Activated CD4-positive, alpha-beta T cell treated with anti-CD3 and anti-CD28 coated beads for 24 hours (primary cell): ENCODE data around the gene CELA1.
A peak's percentile ranks its signal among the peaks of the same experiment; 100 is the strongest.

ENCODE experiments used
- DNase-seq, 2 donors: peaks; one replicate each; pipeline ENCODE4 v3.0.0-alpha.2; 2020; ENCODE audit warnings: low read depth in 2 of 2

Gene CELA1

DNA sequence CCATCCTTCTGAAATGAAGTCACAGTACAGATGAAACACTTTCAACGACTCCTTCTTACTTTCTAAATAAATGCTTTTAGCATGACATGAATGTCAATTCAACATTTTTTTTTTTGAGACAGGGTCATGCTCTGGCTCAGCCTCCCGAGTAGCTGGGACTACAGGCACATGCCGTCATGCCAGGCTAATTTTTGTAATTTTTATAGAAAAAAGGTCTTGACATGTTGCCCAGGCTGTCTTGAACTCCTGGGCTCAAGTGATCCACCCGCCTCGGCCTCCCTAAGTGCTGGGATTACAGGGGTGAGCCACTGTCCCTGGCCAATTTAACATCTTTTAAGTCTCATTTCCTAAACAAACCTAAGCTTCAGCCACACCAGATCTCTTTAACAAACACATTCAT, 28.4 kb upstream of the CELA1 start:
- no peak for DNase-seq

DNA sequence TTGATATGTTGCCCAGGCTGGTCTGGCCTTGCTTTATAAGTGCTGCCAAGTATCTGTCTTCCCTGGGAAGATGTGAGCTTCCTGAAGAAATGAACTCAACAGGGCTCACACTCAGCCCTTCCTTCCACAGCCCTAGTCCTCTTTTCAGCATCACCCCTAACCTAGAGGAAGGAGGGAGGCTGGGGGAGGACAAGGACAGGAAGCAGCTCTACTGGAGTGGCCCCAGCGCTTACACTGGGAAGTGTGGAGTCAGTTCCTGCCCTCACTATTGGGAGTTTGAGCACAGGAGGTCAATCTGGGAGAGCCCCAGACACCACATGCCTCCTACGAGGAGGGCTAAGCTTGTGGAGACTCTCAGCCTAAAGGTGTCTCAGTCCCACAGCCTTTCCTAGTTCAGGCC, 27.9 kb upstream of the CELA1 start:
- DNase-seq, result no peak

DNA sequence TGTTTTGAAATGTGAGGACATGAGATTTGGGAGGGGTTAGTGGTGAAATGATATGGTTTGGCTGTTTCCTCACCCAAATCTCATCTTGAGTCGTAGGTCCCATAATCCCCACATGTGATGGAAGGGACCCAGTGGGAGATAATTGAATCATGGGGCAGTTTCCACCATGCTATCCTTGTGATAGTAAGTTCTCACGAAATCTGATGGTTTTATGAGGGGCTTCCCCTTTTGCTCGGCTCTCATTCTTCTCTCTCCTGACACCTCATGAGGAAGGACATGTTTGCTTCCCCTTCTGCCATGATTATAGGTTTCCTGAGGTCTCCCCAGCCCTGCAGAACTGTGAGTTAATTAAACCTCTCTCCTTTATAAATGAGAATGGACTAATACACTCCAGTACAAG, 26.7 kb upstream of the CELA1 start:
- no peak for DNase-seq

DNA sequence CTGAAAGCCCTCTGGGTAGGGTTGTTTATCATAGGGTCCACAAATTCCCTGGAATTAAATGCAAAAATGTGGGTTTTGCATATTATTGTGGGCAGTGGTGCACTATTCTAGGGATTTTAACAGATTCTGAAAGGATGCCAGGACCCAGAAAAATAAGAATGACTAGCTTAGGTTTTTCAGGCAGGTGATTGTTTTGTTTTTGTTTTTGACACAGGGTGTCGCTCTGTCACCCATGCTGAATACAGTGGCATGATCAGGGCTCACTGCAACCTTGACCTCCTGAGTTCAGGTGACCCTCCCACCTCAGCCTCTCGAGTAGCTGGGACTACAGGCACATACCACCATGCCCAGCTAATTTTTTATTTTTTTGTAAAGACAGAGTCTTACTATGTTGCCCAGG, 25.5 kb upstream of the CELA1 start:
- no peak for DNase-seq

DNA sequence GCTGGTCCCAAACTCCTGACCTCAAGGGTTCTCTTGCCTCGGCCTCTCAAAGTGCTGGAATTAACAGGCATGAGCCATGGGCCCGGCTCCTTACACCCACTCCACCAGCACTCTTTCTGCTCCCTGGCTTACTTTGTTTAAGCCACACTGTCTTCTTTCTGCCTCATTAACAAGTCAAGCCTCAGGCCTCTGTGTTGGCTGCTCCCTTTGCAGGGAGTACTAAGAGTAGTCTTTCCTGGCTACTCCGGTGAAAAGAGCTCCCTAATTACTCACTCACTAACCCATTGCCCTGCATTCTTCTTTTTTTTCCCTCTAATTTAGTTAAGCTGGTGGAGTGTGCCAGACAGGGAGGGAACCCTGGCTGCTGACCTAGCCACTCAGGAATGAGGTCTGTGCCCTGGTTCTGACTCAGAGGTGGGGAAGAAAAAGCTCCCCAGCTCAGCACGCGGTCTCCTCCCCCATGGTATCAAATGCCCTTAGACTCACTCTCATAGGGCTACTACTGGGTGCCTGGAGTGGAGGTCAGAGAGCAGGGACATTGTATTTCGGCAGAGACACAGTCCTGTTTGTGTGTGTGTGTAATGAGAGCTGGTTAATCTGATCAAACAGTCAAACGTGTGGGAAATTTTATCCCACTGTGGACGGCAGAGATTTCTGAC, 24.9 kb upstream of the CELA1 start:
- DNase-seq, result no peak

DNA sequence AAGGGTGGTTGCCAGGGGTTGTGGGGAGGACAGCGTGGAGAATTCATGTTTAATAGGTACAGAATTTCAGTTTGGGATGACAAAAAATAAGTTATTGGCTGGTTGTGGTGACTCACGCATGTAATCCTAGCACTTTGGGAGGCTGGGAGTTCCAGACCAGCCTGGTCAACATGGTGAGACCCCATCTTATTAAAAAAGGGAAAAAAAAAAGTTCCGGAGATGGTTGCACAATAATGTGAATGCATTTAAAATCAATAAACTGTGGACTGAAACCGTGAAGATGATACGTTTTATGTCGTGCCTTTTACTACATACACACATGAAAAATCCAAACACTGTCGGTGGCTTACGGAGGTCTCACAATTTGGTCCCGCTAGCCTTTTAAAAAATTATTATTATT, 24.2 kb upstream of the CELA1 start:
- no peak for DNase-seq

DNA sequence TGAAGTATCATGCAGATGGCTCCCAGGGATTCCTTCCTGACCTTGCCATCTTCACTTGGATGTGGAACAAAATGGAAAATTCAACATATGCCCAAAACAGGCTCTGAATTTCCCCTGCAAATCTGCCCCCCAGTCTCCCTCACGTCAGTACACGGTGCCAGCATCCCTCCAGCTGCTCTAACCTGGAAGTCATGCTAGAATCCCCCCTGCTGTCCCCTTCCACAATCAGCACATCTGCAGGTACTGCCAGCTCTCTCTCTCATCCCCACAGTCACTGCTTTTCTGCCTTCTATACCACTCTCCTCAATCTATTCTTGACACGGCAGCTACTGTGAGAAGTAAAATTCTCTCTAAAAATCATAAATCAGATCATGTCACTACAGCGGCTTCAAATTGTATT, 23.1 kb upstream of the CELA1 start:
- DNase-seq, result no peak

DNA sequence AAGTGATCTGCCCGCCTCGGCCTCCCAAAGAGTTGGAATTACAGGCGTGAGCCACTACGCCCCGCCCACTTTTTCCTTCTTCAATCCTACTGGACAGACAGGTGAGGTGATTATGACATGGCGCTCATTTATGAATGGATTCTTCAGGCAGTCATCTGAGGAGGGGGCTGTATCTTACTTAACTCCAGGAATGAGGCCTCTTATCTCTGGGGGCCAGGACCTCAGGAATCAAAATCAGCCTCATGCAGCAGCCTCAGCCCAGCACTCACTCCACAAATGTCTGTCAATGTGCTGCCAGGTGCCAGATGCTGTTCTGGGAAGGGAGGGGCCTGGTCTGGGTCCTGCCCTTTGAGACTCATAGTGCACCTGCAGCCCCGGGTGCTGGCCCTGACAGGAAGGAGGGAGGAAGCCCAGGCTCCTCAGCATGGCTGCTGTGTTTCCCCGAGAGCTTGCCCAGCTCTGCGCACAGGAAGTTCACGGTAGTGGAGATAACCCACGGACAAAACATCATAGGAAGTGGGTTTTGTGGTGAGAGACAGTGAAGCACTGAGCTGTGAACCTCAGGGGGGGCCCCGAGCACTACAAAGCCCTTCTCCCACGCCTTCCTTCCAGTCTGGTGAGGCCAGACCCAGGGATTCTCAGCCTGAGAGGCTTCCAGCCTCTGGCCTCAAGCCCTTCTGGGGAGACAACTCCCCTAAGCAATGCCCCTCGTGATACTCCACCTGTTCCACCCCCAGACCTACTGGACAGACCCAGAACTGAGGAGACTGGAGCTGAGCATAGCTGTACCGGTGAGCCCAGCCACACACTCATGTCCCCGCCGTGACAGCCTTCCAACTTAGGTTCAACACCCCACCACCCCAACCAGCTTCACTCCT, 22.4 kb upstream of the CELA1 start:
- DNase-seq, result peak; percentile 69 to 70

DNA sequence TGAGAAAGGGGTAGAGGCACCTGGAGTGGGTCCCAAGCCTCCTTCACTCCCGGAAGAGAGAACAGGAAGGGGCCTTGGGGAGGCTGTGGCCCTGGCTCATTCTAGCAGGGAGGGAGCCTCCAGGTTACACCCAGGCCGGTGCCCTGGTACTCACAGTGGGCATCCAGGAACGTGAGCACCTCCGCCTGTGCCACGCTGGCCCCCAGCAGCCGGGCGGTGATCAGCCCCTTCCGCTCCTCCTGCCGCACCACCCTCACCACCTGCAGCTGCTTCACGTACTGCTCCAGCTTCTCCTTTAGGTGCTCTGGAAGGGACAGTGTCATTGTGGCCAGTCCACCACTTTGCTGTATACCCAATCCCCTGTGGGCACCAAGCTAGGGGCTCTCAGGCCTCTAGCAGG, 18.8 kb upstream of the CELA1 start:
- DNase-seq, result no peak

DNA sequence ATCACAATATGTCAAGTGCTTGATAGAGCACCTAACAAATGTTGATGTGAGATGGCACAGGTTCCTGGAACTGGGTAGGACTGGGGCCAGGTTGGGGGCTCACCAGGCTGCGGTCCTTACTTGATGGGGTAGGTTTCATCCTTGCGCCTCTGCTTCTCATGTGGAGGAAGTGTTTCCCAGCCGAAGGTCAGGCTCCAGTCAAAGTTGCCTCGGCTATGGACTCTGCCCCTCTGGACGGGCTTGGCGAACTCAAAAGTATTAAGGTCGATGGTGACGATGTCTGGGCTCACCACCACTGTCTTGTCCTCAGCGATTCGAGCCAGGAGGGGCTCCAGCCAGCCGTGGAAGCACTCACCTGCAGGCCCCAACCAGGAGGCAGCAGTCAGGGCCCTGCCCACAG, 17.5 kb upstream of the CELA1 start:
- no peak for DNase-seq

DNA sequence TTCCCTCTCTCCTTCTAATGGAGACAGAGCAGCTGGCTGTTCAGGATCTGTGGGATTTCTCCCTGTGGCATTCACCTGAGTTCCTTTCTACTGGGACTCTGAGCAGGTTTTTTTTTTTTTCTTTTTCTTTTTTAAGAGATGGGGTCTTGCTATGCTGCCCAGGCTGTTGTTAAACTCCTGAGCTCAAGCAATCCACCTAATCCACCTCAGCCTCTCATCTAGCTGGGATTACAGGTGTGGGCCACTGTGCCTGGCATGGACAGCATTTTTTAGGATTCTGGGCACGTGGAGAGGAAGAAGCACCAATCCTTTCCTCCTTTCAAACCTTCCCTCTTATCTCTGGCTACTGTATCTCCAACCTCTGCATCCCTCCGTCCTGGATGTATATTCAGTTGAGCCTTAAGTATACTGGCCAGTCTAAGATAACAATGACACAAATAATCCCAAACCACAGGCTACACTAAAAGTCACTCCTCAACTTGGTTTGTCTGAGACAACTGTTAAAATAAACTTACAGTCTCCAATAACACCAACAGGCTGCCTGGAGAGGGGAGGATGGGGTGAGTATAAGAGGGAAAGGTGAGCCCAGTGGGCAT, 16.4 kb upstream of the CELA1 start:
- no peak for DNase-seq

DNA sequence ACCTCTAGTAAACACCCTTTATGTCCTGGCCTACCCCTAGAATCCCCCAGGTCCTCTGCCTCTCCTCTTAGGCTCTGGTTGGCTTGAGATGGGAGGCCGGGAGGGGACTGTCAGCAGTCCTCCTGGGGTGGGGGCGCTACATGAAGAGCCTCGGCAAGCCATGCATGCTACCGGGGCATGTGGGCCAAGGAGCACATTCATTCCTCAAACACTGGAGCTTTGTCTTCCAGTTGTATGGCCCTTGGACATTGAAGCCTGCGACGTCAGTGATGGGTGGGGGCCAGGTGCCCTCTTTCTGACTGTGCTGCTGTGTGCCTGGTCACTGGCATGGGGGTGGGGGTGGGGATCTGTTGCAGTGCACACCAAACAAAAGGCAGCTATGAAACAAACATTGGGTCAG, 15.8 kb upstream of the CELA1 start:
- DNase-seq, result no peak

DNA sequence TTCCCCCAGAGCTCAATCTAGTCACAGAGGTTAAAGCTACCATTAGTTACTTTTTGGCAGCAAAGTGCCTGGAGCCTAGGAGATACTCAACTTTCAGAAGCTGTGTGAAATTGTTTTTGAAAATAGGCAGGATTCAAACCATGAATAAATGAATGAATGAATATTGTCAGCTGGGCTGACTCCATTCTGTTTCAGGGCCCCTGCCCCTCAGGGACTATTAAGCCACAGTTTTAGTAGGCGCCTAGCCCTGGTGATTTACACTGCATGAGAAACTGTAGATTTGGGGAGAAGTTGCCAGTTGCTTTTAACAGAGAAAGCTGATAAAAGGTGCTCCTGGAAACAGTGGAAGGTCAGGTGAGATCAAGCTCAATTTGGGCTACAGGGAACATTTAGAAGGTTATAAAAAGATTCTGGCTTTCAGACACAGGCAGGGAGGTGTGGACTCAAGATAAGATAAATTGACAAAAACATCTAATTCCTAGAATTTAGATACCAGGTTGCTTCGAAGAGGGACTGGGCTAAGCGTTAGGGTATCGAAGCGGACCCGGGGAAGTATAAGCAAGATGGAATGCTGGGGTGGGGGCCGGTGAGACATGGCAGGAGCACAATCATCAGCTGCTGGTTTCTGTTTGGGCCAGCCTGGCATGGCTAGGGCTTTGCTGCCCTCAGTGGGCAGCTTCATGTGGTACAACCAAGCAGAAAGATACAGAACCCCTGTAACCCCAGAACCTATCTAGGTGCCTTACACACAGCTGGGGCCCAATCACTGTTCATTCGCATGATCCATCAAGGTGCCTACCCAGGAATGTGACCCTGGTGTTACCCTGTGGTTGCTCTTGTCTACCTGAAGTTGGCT, 14.9 kb upstream of the CELA1 start:
- no peak for DNase-seq

DNA sequence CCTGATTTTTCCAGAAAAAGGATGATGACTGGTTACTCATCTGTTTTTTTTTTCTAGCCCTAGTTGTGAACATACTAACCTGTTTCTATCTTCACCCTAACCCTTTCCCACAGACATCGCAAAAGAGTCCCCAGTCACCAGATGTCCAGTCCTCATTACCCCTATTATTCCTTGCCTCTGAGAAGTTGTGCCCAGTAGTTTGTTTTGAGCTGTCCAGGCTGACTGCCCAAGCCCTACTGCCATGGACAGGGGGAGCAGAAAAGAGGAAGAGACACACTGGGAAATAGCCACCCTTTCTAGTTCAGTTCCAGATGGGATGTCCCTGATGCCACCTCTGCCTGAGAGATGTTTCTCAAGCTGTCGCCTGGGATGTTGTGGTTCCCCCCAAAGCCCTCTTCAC, 13.8 kb upstream of the CELA1 start:
- DNase-seq, result no peak

DNA sequence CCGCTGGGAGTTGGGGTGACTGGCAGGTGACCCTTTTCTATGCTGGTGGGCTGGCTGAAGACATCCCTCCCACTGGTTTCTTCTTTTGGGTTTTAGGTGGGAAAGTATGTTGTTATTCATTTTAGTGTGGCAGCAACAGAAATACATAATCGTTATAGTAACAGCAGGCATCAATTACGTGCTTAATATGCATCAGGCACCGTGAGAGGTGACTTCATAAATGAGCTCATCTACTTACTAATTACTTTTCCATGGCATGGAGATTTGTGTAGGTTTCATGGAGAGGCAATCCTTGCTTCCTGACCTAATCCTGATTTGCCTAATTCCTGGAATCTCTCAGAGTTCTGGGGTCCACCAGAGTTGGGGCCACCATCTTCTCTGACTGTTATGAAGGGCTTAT, 13.4 kb upstream of the CELA1 start:
- no peak for DNase-seq

DNA sequence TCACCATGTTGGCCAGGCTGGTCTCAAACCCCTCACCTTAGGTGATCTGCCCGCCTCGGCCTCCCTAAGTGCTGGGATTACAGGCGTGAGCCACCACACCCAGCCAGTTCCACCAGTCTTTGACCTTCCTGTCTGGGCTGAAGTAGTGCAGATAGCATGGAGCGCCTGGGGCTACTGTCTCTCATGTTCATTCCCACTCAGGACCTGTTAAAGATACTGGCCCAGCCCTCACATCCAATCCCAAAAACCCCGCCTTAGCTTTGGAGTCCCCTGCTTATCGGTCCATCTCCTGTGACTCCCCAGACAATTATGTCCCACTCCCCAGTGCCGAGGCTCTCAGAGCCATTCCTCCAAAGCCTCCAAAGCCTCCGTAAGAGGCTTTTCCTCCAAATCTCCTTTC, 12.0 kb upstream of the CELA1 start:
- no peak for DNase-seq

DNA sequence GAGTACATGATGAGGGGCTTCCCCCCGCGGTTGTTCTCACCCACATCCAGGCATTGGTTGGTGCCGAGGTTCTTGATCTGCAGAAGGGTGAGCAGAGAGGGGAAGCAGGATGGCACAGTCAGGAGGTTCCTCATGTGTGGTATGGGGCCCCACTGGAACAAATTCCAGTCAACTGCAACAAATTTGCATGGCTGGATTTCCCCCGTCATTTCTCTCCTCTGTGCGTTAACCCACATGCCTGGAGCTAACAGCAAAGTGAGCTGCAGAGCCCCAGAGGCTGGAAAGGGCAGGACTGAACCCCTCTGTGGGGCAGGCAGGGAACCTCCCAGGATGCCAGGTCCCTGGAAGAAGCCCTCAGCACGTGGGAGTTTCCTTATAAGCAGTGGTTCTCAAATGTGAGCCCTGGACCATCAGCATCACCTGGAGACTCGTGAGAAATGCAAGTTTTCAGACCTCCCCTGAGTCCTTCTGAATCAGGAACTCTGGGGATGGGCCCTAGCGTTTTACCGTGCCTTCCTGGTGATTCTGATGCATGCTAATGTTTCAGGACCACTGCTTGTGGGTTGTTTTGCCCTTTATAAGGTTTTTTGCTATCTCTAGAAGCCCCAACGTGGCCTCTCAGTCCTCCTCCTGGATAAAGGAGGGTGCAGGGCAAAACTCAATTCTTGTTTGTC, 11.0 kb upstream of the CELA1 start:
- DNase-seq, result no peak

DNA sequence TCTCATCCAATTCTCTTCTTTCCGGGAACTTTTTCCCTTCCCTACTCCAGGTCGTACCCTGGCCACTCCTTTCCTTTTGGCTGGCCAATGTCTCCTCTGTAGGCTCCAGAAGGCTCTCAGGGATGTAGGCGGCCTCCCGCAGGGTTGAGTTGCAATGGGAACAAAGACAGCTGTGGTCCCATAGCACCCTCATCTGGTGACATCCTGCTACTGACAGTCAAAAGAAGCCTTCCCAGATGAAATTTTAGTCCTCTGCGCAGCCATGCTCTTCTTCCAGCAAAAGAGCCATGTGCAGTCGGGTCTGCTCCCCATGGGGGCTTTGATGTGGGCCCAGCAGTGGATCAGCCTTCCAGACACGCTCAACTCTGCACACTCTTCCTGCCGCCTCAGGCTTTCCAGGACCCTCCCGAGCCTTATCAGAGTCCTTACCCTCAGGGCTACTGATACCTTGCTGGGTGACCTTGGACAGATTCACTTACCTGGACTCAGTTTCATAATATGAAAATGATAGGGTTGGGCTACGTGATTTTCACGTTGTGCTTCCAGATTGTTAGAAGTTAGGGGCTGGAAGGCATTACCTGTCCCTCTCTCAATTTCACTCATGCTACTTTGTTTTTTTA, 5.5 kb upstream of the CELA1 start:
- DNase-seq, result no peak

DNA sequence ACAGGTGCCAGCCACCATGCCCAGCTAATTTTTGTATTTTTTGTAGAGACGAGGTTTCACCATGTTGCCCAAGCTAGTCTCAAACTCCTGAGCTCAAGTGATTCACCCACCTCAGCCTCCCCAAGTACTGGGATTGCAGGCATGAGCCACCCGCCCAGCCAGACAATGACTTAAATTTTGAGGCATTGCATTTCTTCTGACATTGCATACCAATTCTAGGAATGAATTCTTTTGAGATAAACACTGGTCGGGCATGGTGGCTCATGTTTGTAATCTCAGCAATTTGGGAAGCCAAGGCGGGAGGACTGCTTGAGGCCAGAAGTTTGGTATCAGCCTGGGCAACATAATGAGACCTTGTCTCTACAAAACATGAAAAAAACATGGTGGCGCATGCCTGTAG, 2.5 kb upstream of the CELA1 start:
- no peak for DNase-seq

DNA sequence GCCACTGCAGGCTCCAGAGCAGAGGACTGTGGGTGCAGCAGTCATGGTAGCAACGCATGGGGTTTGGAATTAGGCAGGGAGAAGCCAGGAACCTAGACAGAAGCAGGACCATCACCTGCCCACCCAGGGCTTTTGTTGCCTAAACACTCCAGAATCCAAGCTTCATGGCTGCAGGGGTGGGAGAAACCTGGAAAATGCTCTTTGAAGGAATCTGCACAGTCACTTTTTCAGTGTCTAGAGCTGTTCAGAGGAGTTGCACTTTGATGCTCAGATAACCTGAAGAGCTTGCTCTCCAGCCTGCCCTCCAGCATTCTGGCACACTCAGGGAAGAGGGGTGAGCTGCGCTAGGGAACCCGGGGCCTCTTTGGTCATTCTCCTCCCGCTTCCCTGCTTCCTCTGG, 1.6 kb upstream of the CELA1 start:
- DNase-seq, result no peak

DNA sequence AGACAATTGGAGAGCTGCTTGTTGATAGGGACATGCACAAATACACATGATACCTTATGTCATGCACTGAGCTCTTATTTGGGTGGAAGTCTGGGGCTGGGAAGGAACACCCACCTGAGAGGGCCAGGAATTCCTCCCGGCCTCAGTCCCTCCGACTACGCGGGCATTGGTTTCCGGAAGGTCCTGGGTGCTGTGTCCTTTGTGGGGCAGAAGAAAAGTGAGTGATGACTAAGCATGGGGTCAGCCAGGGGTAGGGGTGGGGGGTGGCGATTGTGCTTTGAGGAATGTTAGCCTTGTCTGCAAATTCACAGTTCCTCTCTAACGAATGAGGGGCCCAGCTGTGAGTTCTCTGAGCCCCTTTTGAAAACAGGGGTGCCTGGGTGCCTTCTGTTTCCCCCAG, 798 bp downstream of the CELA1 start:
- no peak for DNase-seq
